HEK293 (cell line): ENCODE data around the gene PDAP1.
A peak's percentile ranks its signal among the peaks of the same experiment; 100 is the strongest.
"Not testable (repeated sequence)": the region's sequence is repeated elsewhere in the genome, so short reads cannot be mapped to it uniquely, and the experiment has no call there.

Experiments used
- CTCF ChIA-PET: fragments of 350-600 bp; formaldehyde crosslinking; extraction: SDS; loops from one replicate; lab custom pipeline; 2021; ENCODE audit warnings: antibody characterized with exemption; lab: Yijun Ruan, JAX
- POLR2A ChIA-PET: fragments of 300-600 bp; formaldehyde crosslinking; extraction: SDS; loops from one replicate; lab custom pipeline; 2020; ENCODE audit warnings: antibody characterized with exemption, inconsistent platforms; lab: Yijun Ruan, JAX
- H3K27ac ChIP-seq: fragments of 200-500 bp; sonication (Bioruptor generic); 2 replicates; pipeline ENCODE4 v1.5.1; 2014; ENCODE audit warnings: low read depth, low read length, control low read depth, inconsistent platforms; ENCODE audit errors: extremely low read depth
- H3K36me3 ChIP-seq, 2 experiments: fragments of 200-500 bp in 1 of 2; sonication (Bioruptor generic) in 1 of 2; 1 replicate in 1 of 2; 2 replicates in 1 of 2; pipeline ENCODE4 v1.5.1; 2014 to 2017; ENCODE audit warnings: inconsistent platforms in 2 of 2, low read length in 2 of 2; ENCODE audit not compliant: control insufficient read depth in 2 of 2, insufficient read depth in 1 of 2
- H3K4me1 ChIP-seq: fragments of 200-500 bp; sonication (Bioruptor generic); 2 replicates; pipeline ENCODE4 v1.5.1; 2014; ENCODE audit warnings: mild to moderate bottlenecking, low read length, inconsistent platforms; ENCODE audit not compliant: control insufficient read depth, insufficient read depth
- H3K4me3 ChIP-seq: 2 replicates; pipeline ENCODE4 v1.5.1; 2011; ENCODE audit warnings: low read depth, mild to moderate bottlenecking, control low read depth, low read length, moderate library complexity
- H3K9me3 ChIP-seq: fragments of 200-500 bp; sonication (Bioruptor generic); 2 replicates; pipeline ENCODE4 v1.5.1; 2014; ENCODE audit warnings: low read depth, low read length, inconsistent platforms; ENCODE audit not compliant: control insufficient read depth, insufficient read depth
- ZNF121 ChIP-seq: fragments of 450-650 bp; formaldehyde crosslinking; IDR thresholded peaks from 2 replicates; pipeline ENCODE4 v1.5.1; 2016; ENCODE audit warnings: missing biosample characterization, missing genetic modification characterization
- ZNF146 ChIP-seq: fragments of 450-650 bp; formaldehyde crosslinking; IDR thresholded peaks from 2 replicates; pipeline ENCODE4 v1.5.1; 2016; ENCODE audit warnings: missing biosample characterization, missing genetic modification characterization
- ZNF157 ChIP-seq: fragments of 450-650 bp; formaldehyde crosslinking; IDR thresholded peaks from 2 replicates; pipeline ENCODE4 v1.5.1; 2016; ENCODE audit warnings: missing biosample characterization, missing genetic modification characterization
- ZNF362 ChIP-seq: fragments of 450-650 bp; formaldehyde crosslinking; IDR thresholded peaks from 2 replicates; pipeline ENCODE4 v1.5.1; 2016; ENCODE audit warnings: missing biosample characterization, missing genetic modification characterization
- TF ChIP-seq, protein P1 (sequence below): fragments of 450-650 bp; formaldehyde crosslinking; IDR thresholded peaks from 2 replicates; pipeline ENCODE4; 2016; ENCODE audit warnings: missing biosample characterization, missing genetic modification characterization

Gene PDAP1

DNA sequence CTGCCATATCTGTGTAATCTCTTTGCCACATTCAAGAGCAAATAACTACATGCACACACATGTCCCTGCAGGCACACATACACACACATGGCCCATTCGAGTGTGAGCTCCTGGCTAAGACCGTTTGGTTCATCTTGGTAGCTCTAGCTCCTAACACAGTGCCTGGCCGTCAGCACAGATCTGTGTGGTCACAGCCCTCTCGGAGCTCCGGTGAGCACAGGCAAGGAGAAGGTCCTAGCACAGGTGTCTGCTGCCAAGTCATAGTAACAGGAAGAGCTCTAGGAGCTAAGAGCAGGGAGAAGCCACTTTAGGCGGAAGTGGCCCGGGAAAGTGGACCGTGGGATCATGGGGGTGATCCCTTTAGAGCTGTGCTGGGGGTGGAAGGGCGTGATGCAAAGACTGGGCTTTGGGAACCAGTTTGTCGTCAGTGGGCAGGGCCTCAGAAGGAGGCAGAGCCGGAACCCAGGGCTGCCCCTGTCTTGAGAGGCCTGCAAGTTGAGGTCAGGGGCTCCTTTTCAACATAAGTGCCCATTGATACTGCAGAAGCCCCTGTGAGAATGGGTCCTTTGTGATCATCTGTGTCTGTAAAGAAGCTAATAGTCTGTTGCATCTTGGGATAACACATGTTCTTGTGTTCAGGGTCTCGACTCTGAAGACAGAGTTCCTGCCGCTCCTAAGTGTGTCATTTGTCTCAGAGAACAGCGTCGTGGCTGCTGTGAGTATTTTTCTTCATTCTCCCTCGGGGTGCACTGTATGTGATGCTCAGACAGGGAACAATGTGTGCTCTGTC, 50.5 kb downstream of the PDAP1 start:
- Histone ChIP-seq H3K4me3 (no peak overlapping the region), H3K9me3 (no peaks in the 10 kb centered on the region), H3K36me3 (peaks cover 28 to 68% of the 10 kb centered on the region in 2 experiments; a peak in 2 of 3 replicates), H3K4me1 (no peaks in the 10 kb centered on the region), H3K27ac (no peak overlapping the region)
- ChIA-PET CTCF (no interaction called here), POLR2A (no interaction called here)
- TF ChIP-seq ZNF362, result 0 out of 2 replicates have a peak, but pooled peaks have one; percentile 28
- TF ChIP-seq, protein P1, sequence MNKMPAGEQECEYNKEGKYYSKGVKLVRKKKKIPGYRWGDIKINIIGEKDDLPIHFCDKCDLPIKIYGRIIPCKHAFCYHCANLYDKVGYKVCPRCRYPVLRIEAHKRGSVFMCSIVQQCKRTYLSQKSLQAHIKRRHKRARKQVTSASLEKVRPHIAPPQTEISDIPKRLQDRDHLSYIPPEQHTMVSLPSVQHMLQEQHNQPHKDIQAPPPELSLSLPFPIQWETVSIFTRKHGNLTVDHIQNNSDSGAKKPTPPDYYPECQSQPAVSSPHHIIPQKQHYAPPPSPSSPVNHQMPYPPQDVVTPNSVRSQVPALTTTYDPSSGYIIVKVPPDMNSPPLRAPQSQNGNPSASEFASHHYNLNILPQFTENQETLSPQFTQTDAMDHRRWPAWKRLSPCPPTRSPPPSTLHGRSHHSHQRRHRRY (tag by site-specific recombination), result no peak

GRCh38 chr7:99355098-99355497, 53.3 kb downstream of the PDAP1 start:
- no peak for TF ChIP-seq ZNF157 (tag by site-specific recombination)
- CTCF ChIA-PET, result no interaction called here
- H3K36me3 ChIP-seq, result peaks cover 43 to 67% of the 10 kb centered on the region in 2 experiments
- no peaks in the 10 kb centered on the region for H3K9me3 ChIP-seq
- no peak overlapping the region for H3K27ac ChIP-seq
- POLR2A ChIA-PET, result no interaction called here
- no peaks in the 10 kb centered on the region for H3K4me1 ChIP-seq
- no peak overlapping the region for H3K4me3 ChIP-seq

DNA sequence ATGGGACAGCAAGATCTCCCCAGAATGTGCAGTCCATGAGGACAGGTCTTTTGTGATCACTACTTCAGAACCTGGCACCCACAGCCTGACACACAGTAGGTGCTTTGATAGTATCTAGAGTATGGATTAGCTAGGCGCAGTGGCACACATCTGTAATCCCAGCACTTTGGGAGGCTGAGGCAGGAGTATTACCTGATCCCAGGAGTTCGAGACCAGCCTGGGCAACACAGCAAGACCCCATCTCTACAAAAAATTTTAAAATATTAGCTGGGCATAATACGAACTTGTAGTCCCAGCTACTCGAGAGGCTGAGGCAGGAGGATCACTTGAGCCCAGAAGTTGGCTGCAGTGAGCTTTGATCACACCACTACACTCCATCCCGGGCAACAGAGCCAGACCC, 56.1 kb downstream of the PDAP1 start:
- POLR2A ChIA-PET, result interaction anchor here (0.6 kb wide), 2 partner anchors 11 to 429 kb away, joined by 7 to 8 read pairs; no protein-coding TSS in a partner anchor
- CTCF ChIA-PET, result interaction anchor here (0.5 to 0.7 kb wide), 3 partner anchors 11 to 27 kb away, joined by 3 to 5 read pairs (median 5); no protein-coding TSS in a partner anchor

DNA sequence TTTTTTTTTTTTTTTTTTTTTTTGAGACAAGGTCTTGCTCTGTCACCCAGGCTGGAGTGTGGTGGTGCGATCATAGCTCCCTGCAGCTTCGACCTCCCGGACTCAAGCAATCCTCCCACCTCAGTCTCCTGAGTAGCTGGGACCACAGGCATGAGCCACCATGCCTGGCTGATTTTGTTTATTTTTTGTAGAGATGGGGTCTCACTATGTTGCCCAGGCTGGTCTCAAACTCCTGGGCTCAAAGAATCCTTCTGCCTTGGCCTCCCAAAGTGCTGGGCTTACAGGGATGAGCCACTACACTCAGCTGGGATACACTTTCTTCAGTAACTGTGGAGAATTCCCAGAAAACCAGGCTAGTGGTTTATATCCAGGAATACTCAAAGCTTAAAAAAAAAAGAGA, 57.8 kb downstream of the PDAP1 start:
- H3K9me3 ChIP-seq, H3K27ac ChIP-seq, H3K4me3 ChIP-seq, POLR2A ChIA-PET, H3K4me1 ChIP-seq: not testable (repeated sequence)
- CTCF ChIA-PET, result interaction anchor here (0.6 kb wide), 1 partner anchor 14 kb away, joined by 3 read pairs; no protein-coding TSS in a partner anchor
- H3K36me3 ChIP-seq, result peaks cover 67 to 70% of the 10 kb centered on the region in 2 experiments
- TF ChIP-seq ZNF121 (tag by site-specific recombination), result peak; percentile 68; the same call in 1 of the 2 replicates

More for the DNA sequence above, 56.1 kb downstream of the PDAP1 start:
- Histone ChIP-seq H3K9me3 (no peaks in the 10 kb centered on the region), H3K4me1 (no peaks in the 10 kb centered on the region), H3K27ac (no peak overlapping the region), H3K4me3 (no peak overlapping the region), H3K36me3 (peaks cover 59 to 64% of the 10 kb centered on the region in 2 experiments)
- TF ChIP-seq ZNF121 (tag by site-specific recombination), result peak; percentile 91
- TF ChIP-seq ZNF146 (tag by site-specific recombination), result no peak
